OCI-LY3 (cell line): ENCODE data around the gene SLC25A51.

Source experiments
- H2AFZ ChIP-seq: fragments of 200-600, 300-600 bp; shearing (Covaris generic); 2 replicates; pipeline ENCODE4 v1.6.0; 2014; ENCODE audit warnings: antibody characterized with exemption, low read depth, low read length
- H3K27ac ChIP-seq: fragments of 200-600, 300-600 bp; sonication (generic); 2 replicates; pipeline ENCODE4 v1.5.1; 2014; ENCODE audit warnings: mild to moderate bottlenecking, low read length, moderate library complexity, mixed read lengths
- H3K27me3 ChIP-seq: fragments of 200-600, 300-600 bp; sonication (generic); 2 replicates; pipeline ENCODE4 v1.6.1; 2014; ENCODE audit warnings: low read depth, low read length, mixed read lengths
- H3K36me3 ChIP-seq: fragments of 200-600, 300-600 bp; sonication (generic); replicated peaks from 2 replicates; pipeline ENCODE3; 2014; ENCODE audit warnings: low read depth, low read length, mixed read lengths
- H3K4me1 ChIP-seq: fragments of 300-600, 200-600 bp; sonication (generic); 2 replicates; pipeline ENCODE4 v1.6.1; 2014; ENCODE audit warnings: low read length, mixed read lengths
- H3K4me2 ChIP-seq: fragments of 200-600, 300-600 bp; sonication (generic); 2 replicates; pipeline ENCODE4 v1.6.1; 2014; ENCODE audit warnings: low read length, mixed read lengths
- H3K4me3 ChIP-seq: fragments of 300-600, 200-600 bp; sonication (generic); 2 replicates; pipeline ENCODE4 v1.5.1; 2014; ENCODE audit warnings: antibody characterized with exemption, mild to moderate bottlenecking, low read length, moderate library complexity
- H3K79me2 ChIP-seq: fragments of 300-600, 200-600 bp; shearing (Covaris generic); 2 replicates; pipeline ENCODE4 v1.6.1; 2014; ENCODE audit warnings: mild to moderate bottlenecking, low read length, mixed read lengths
- H3K9ac ChIP-seq: fragments of 300-600, 200-600 bp; shearing (Covaris generic); 2 replicates; pipeline ENCODE4 v1.6.0; 2014; ENCODE audit warnings: mild to moderate bottlenecking, low read length, moderate library complexity
- H3K9me3 ChIP-seq: fragments of 200-600, 300-600 bp; shearing (Covaris generic); 2 replicates; pipeline ENCODE4 v1.6.1; 2014; ENCODE audit warnings: low read length, mixed read lengths; ENCODE audit not compliant: insufficient read depth
- H4K20me1 ChIP-seq: fragments of 200-600, 300-600 bp; sonication (generic); 2 replicates; pipeline ENCODE4 v1.6.1; 2016; ENCODE audit warnings: low read length, mixed read lengths; ENCODE audit not compliant: insufficient read depth
- EZH2phosphoT487 ChIP-seq: fragments of 200-600 bp; shearing (Covaris generic); IDR thresholded peaks from 2 replicates; pipeline ENCODE4 v1.6.1; 2018; ENCODE audit warnings: antibody characterized with exemption, mixed run types, low read depth
- TF ChIP-seq, protein P1 (sequence below): fragments of 200-600, 300-600 bp; sonication (generic); IDR thresholded peaks from 2 replicates; pipeline ENCODE4 v1.5.1; 2014; ENCODE audit warnings: antibody characterized with exemption, low read length, low read depth

The SLC25A51 gene

DNA sequence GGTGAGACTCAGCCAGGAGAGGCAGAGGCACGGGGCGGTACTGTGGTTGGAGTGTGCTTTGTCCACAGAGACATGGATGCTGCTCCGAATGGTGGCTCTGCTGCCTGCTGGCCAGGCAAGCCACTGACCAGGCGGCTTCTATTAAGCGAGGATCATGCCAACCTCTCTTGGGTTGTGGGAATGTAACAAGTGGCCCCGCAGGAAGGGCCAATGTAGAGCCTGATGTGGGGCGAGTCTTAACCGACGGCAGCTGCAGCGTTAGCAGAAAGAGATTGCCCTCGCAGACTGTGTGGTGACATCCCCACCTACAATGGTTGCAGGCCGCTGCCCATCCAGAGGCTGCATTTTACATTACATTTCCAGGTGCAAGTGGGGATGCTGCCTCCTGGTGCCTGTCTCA lies 46.6 kb upstream of the SLC25A51 start:
- Histone ChIP-seq H3K4me2 (no peak overlapping the region), H3K27ac (no peak overlapping the region), H3K4me1 (peaks cover 42% of the 10 kb centered on the region), H3K9me3 (no peaks in the 10 kb centered on the region), H3K79me2 (no peaks in the 10 kb centered on the region), H3K9ac (no peak overlapping the region), H4K20me1 (no peaks in the 10 kb centered on the region), H3K36me3 (peaks cover 12% of the 10 kb centered on the region), H3K27me3 (no peaks in the 10 kb centered on the region), H2AFZ (no peak overlapping the region), H3K4me3 (no peak overlapping the region)
- TF ChIP-seq EZH2phosphoT487 = no peak
- TF ChIP-seq, protein P1, sequence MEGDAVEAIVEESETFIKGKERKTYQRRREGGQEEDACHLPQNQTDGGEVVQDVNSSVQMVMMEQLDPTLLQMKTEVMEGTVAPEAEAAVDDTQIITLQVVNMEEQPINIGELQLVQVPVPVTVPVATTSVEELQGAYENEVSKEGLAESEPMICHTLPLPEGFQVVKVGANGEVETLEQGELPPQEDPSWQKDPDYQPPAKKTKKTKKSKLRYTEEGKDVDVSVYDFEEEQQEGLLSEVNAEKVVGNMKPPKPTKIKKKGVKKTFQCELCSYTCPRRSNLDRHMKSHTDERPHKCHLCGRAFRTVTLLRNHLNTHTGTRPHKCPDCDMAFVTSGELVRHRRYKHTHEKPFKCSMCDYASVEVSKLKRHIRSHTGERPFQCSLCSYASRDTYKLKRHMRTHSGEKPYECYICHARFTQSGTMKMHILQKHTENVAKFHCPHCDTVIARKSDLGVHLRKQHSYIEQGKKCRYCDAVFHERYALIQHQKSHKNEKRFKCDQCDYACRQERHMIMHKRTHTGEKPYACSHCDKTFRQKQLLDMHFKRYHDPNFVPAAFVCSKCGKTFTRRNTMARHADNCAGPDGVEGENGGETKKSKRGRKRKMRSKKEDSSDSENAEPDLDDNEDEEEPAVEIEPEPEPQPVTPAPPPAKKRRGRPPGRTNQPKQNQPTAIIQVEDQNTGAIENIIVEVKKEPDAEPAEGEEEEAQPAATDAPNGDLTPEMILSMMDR = no peak; the same call in 1 of the 2 replicates

DNA sequence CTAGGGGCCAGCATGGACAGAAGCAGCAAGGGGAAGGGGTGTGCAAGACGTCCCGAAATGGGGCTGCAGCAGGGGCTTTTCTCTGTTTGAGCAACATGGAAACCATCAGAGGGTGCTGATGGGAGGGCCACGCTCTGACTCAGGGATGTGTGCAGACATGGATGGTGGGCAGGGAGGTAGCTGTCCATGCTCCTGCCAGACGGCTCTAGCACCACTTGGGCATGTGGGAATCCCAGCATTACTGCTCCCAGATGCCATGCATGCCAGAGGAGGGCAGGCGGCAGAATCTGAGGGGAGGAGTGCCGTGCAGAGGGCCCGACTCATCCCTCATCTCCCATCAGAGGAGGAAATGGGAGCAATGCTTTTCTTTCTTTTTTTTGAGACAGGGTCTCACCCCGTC lies 45.6 kb upstream of the SLC25A51 start:
- Histone ChIP-seq H3K4me1 (peaks cover 34% of the 10 kb centered on the region), H2AFZ (no peak overlapping the region), H3K27ac (no peak overlapping the region), H3K27me3 (no peaks in the 10 kb centered on the region), H3K79me2 (no peaks in the 10 kb centered on the region), H3K36me3 (peaks cover 12% of the 10 kb centered on the region), H3K4me2 (no peak overlapping the region), H4K20me1 (no peaks in the 10 kb centered on the region), H3K9me3 (no peaks in the 10 kb centered on the region), H3K9ac (no peak overlapping the region), H3K4me3 (no peak overlapping the region)
- no peak for TF ChIP-seq EZH2phosphoT487
- TF ChIP-seq, protein P1 = no peak

DNA sequence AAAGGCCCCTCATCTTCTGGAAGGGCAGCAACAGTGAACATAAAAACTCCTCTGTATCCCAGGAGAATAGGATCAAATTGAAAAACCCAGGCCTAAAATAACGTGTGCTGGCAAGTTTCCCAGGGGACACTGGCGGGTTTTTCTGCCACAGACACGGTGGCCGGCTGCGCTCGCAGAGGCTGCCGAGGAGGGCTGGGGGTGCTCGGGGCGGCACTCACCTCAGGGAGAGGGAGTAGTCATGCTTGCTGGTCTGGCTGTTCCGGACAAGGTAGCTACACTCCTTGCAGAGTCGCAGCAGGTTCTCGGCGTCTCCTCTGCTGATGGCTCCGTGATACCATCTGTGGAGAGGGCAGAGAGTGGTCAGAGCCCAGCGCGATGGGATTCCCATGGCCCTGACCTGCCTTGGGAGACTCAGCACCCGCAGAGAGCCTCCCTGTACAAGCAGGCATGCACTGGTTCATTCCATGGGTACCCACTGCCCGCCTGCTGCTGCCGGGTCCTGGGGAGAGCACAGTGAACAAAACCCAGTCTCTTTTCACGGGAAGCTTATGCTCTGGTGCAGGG lies 44.6 kb upstream of the SLC25A51 start:
- Histone ChIP-seq H3K27ac (no peak overlapping the region), H3K4me3 (no peak overlapping the region), H3K9me3 (no peaks in the 10 kb centered on the region), H2AFZ (no peak overlapping the region), H4K20me1 (no peaks in the 10 kb centered on the region), H3K79me2 (no peaks in the 10 kb centered on the region), H3K27me3 (no peaks in the 10 kb centered on the region), H3K4me1 (peaks cover 24% of the 10 kb centered on the region), H3K9ac (no peak overlapping the region), H3K4me2 (no peak overlapping the region), H3K36me3 (peaks cover 12% of the 10 kb centered on the region)
- TF ChIP-seq EZH2phosphoT487 = no peak
- TF ChIP-seq, protein P1 = no peak

DNA sequence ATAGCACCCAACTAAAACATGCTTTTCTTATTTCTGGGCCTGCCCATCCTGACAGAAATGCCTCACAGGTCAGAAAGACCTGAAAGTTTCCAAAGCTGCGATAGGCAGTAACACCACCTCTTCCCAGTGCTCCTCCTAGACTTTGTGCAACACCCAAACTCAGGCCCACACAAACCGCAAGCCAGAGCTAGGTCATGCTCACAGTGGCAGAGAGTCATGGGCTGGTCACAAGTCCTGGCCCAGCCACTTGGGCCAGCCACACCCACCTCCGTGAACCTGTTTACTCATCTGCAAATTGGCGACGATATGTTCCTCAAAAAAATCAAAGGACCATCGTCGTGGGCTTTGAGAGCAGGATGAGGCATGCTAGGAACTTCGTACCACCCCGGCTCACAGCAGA lies 44.0 kb upstream of the SLC25A51 start:
- Histone ChIP-seq H3K27ac (no peak overlapping the region), H3K4me3 (no peak overlapping the region), H3K36me3 (peaks cover 9% of the 10 kb centered on the region), H3K4me2 (no peak overlapping the region), H3K9ac (no peak overlapping the region), H4K20me1 (no peaks in the 10 kb centered on the region), H3K79me2 (no peaks in the 10 kb centered on the region), H2AFZ (no peak overlapping the region), H3K4me1 (peaks cover 18% of the 10 kb centered on the region), H3K27me3 (no peaks in the 10 kb centered on the region), H3K9me3 (no peaks in the 10 kb centered on the region)
- TF ChIP-seq, protein P1 = no peak
- TF ChIP-seq EZH2phosphoT487 = no peak
